ENCODE data around the gene SLC8A1.

GRCh38 chr2:40255103-40255502 lies 196.8 kb downstream of the SLC8A1 start:
- TF ChIP-seq CTCF (conservative IDR thresholded peaks at IDR 0.05; ENCODE audit: low read depth, low read length) (no peak), EZH2 (IDR thresholded peaks at IDR 0.05; ENCODE audit: borderline replicate concordance, low read depth, low read length, poor library complexity, severe bottlenecking) (no peak)
